ENCODE data around the gene ELAC1.

GRCh38 chr18:50935493-50936191 is 32.2 kb upstream of the ELAC1 start:
- no peak for TF ChIP-seq CTCF (optimal IDR thresholded peaks at IDR 0.05 in 1 of 3, IDR thresholded peaks at IDR 0.05 in 1 of 3, conservative IDR thresholded peaks at IDR 0.05 in 1 of 3; ENCODE audit: extremely low read depth in 1 of 3, insufficient read depth in 2 of 3, low read length in 3 of 3)
- TF ChIP-seq EZH2 (IDR thresholded peaks at IDR 0.05; ENCODE audit: low read length): no peak
